Heart left ventricle (tissue), 13 donors: ENCODE results near the gene AWAT2.

Experiments used
- POLR2A ChIP-seq, 2 donors: fragments of 450-650 bp; IDR thresholded peaks; one replicate each; pipeline ENCODE4 v1.6.1; 2017; ENCODE audit warnings: antibody characterized with exemption in 2 of 2, mild to moderate bottlenecking in 2 of 2, moderate library complexity in 2 of 2
- TF ChIP-seq, protein P1 (sequence below), 12 donors: fragments of 200-600 bp; sonication (generic) in 4 of 12; IDR thresholded peaks; one replicate each; pipeline versions ENCODE4 v1.5.0 to v1.8.0; 2018 to 2022; ENCODE audit warnings: antibody characterized with exemption in 12 of 12, mild to moderate bottlenecking in 5 of 12
- donor health status: ischemic (EF 13 %, LVEDD 7.1; RV severe dilation, severe dysfunction).
- donor health status: DM: no; HTN: yes; CAD: no.
- donor health status: DM: no; HTN: no; CAD: no.
- donor health status: ischemic (EF 25% LVEDD 6.9; RV normal size, moderate dysfunction).
- donor health status: ischemic (EF 25% LVEDD 5.7; RV mildly dilated, moderate dysfunction).
- donor health status: ischemic (EF 35%, LVEDD 5.7; RV mildly dilated, moderate dysfunction).
- donor health status: nonischemic (EF 11% LVEDD 7.7; RV severe dilation, severe dysfunction).
- donor health status: DM: yes; HTN: yes; CAD: no.
- donor health status: PGD.
- donor health status: ischemic (EF 29% LVEDD 5.4; RV normal size, mild dysfunction).
- donor health status: nonischemic (EF 23%, LVEDD 6.1; RV moderate dilation, normal function).

DNA sequence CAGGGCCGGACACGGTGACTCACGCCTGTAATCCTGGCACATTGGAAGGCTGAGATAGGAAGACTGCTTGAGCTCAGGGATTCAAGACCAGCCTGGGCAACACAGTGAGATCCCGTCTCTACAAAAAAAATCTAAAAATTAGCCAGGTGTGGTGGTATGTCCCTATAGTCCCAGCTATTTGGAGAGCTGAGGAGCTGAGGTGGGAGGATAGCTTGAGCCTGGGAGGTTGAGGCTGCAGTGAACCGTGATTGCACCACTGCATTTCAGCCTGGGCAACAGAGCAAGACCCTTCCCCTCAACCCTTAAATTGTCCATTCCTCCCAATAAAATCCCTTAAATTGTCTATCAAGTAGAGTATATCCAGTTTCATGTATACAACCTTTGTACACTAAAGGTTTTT is 29.6 kb upstream of the AWAT2 start:
- TF ChIP-seq, protein P1, sequence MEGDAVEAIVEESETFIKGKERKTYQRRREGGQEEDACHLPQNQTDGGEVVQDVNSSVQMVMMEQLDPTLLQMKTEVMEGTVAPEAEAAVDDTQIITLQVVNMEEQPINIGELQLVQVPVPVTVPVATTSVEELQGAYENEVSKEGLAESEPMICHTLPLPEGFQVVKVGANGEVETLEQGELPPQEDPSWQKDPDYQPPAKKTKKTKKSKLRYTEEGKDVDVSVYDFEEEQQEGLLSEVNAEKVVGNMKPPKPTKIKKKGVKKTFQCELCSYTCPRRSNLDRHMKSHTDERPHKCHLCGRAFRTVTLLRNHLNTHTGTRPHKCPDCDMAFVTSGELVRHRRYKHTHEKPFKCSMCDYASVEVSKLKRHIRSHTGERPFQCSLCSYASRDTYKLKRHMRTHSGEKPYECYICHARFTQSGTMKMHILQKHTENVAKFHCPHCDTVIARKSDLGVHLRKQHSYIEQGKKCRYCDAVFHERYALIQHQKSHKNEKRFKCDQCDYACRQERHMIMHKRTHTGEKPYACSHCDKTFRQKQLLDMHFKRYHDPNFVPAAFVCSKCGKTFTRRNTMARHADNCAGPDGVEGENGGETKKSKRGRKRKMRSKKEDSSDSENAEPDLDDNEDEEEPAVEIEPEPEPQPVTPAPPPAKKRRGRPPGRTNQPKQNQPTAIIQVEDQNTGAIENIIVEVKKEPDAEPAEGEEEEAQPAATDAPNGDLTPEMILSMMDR (IDR thresholded peaks at IDR 0.05), result no peak
- TF ChIP-seq POLR2A (IDR thresholded peaks at IDR 0.05), result no peak
